Stimulated activated CD4-positive, alpha-beta T cell treated with anti-CD3 and anti-CD28 coated beads, Interleukin-4, amount 100 ng/mL, for 48 hours (primary cell): ENCODE measurements around the gene ABCC2.
"Not testable (repeated sequence)": the region's sequence is repeated elsewhere in the genome, so short reads cannot be mapped to it uniquely, and the experiment has no call there.

ENCODE experiments used
- DNase-seq, 2 donors: peaks; one replicate each; pipeline ENCODE4 v3.0.0-alpha.2; 2020; ENCODE audit warnings: low read depth in 2 of 2

The ABCC2 gene

DNA sequence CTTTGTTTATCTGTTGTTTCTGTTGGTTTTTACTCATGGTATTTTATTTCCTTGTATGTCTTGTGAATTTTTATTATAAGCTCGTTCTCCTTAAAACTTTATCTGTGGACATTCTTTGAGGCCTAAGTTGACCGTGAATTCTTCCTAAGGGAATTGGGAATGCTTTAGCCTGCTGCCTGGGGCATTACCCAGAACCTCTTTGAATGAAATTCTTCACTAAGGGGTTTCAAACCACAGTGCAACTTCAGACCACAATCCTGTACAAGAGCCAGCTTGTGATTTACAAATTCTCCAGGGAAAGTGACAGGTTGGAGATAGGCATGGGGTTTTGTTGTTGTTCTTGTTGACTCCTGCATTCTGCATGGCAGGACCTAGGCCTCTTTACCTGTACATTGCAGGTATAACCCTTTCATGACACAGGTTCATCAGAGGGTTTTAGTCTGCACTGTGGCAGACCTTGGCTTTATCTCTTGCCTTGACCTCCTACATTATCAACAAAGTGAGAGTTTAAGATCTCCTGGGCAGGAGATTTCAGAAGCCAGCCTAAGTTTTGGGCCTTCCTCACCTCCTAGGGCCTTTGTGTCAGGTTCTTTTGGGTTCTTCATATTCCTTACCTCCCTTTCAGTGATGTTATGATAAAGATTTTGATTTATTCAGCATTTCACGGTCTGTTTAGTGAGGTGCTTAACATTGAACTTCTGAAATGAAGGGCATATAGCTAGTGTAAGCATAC lies 70.2 kb downstream of the ABCC2 start:
- no peak for DNase-seq

DNA sequence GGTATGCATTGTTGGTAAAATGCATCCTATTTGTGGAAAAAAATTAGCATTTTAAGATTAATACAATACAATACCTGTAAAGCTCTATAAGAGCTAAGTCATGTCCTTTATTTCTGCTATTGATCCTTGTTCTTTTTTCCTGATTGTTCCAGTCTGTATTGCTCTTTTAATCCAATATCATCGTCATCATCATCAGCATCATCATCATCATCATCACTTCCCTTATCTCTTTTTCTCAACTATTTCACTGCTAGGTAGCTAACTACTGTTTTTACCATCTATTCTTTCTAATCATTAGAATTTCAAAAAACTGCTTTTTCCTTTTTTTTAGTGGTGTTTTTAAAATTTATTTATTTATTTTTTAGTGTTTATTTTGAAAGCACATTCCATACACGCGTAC lies 71.2 kb downstream of the ABCC2 start:
- DNase-seq: no peak

DNA sequence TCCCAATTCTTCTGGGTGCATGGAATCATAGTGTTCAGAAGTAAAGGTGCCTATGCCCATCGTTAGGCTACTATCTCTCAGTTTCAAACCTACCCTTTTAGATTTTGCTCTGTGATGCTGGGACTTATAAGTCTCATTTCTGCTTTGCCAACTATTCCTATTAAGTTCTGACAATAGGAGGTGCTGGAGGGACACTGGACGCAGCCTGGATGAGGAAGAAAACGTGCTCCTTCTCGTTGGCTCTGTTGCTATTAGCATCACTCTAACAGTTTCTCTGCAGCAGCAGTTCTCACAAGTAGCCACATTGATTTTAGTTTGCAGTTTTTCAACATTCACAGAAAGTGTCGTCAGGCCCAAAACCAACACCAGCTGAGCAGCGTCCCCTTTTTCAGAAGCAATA lies 72.4 kb downstream of the ABCC2 start:
- DNase-seq: no peak

DNA sequence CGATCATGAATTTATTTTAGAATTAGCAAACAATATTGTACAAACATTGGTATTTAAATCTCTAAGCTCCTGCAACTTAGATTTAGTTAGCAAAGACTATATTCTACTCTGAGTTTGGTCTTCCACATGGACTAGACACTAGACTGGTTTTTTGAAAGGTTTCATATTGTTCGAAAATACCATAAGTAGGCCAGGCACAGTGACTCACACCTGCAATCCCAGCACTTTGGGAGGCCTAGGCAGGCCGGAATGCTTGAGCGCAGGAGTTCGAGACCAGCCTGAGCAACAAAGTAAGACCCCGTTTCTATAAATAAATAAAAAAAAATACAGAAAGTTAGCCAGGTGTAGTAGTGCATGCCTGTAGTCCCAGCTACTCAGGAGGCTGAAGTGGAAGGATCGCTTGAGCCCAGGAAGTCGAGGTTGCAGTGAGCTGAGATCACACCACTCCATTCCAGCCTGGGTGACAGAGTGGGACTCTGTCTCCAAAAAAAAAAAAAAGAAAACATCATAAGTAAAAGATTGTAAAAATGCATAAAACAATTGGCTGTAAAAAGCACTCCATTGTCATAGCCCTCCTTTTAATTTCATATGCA lies 73.1 kb downstream of the ABCC2 start:
- DNase-seq: no peak

DNA sequence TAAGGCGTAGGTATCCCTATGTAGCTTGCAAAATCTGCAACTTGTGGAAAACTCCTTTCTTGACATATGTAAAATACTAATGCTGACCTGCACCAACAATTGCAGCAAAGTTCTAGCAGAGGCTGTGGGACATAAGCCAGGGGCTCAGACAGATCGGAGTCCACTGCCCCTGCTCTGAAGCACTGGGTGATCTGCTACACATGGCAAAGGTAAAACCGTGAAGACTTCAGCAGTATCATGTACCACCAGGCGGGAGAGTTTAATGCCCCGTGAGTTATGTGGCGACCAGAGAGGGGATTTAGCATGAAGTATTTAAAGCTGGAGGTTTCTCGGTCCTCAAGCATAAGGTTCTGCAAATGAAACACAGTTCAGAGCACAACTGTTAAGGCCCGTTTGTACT lies 76.4 kb downstream of the ABCC2 start:
- no peak for DNase-seq

DNA sequence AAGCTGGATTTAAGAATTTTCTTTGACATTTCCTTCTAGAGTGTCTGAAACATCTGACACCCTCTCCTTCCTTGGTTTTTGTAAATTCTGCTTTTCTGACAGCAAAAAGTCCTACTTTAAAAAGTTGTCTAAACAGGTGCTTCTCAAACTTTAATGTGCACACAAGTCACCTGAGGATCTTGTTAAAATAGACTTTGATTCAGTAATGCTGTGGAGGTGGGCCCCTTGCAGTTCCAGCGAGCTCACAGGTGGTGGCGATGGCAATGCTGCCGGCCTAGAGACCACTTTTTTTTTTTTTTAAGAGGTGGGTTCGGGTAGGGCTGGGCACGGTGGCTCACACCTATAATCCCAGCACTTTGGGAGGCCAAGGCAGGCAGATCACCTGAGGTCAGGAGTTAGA lies 77.1 kb downstream of the ABCC2 start:
- no peak for DNase-seq

DNA sequence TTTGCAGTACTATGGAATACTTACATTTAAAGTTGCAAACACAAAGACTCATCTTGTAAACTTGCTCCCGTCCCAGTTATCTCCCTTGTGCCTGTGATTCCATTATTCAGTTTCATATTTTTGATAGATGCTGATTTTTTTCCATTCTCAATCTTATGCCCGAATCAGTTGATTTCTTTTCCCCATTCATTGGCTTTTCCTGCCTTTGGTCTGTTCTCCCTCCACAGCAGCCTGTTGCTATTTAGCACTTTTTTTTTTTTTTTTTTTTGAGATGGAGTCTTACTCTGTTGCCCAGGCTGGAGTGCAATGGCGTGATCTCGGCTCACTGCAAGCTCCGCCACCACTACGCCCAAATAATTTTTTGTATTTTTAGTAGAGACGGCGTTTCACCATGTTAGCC lies 78.0 kb downstream of the ABCC2 start:
- no peak for DNase-seq

DNA sequence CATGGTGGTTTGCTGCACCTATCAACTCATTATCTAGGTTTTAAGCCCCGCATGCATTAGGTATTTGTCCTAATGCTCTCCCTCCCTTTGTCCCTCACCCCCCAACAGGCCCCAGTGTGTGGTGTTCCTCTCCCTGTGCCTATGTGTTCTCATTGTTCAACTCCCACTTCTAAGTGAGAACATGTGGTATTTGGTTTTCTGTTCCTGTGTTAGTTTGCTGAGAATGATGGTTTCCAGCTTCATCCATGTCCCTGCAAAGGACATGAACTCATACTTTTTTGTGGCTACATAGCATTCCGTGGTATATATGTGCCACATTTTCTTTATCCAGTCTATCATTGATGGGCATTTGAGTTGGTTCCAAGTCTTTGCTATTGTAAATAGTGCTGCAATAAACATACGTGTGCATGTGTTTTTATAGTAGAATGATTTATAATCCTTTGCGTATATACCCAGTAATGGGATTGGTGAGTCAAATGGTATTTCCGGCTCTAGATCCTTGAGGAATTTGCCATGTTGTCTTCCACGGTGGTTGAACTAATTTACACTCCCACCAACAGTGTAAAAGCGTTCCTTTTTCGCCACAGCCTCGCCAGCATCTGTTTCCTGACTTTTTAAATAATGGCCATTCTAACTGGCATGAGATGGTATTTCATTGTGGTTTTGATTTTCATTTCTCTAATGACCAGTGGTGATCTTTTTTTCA lies 81.2 kb downstream of the ABCC2 start:
- not testable (repeated sequence) for DNase-seq

DNA sequence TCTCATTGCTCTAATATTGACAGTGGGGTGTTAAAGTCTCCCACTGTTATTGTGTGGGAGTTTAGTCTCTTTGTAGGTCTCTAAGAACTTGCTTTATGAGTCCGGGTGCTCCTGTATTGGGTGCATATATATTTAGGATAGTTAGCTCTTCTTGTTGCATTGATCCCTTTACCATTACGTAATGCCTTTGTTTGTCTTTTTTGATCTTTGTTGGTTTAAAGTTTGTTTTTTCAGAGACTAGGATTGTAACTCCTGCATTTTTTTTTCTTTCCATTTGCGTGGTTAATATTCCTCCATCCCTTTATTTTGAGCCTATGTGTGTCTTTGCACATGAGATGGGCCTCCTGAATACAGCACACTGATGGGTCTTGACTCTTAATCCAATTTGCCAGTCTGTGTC lies 84.8 kb downstream of the ABCC2 start:
- not testable (repeated sequence) for DNase-seq

DNA sequence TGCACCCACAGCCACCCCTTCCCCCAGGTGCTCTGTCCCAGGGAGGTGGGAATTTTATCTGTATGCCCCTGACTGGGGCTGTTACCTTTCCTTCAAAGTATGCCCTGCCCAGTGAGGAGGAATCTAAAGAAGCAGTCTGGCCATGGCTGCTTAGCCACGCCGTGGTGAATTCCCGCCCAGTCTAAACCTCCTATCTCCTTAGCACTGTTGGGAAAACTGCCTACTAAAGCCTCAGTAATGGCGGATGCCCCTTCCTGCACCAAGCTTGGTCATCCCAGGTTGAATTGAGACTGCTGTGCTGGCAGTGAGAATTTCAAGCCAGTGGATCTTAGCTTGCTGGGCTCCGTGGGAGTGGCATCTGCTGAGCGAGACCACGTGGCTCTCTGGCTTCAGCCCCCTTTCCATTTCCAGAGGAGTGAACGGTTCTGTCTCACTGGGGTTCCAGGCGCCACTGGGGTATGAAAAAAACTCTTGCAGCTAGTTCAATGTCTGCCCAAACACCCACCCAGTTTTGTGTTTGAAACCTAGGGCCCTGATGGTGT lies 87.2 kb downstream of the ABCC2 start:
- DNase-seq: no peak

DNA sequence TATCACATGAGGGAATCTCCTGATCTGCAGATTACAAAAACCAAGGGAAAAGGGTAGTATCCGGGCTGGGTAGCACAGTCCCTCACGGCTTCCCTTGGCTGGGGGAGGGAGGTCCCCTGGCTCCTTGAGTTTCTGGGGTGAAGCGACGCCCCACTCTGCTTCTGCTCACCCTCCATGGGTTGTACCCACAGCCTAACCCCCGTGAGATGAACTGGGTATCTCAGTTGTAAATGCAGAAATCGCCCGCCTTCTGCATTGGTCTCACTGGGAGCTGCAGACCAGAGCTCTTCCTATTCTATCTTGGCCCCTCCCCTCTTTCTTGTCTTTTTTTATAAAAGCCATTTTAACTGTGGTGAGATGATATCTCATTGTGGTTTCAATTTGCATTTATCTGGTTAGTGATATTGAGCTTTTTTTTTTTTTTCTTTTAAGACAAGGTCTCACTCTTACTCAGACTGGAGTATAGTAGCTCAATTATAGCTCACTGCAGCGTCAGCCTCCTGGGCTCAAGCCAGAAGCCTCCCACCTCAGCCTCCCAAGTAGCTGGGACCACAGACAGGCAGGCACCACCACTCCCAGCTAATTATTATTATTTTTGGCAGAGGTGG lies 87.8 kb downstream of the ABCC2 start:
- DNase-seq: peak; percentile 27 to 44

DNA sequence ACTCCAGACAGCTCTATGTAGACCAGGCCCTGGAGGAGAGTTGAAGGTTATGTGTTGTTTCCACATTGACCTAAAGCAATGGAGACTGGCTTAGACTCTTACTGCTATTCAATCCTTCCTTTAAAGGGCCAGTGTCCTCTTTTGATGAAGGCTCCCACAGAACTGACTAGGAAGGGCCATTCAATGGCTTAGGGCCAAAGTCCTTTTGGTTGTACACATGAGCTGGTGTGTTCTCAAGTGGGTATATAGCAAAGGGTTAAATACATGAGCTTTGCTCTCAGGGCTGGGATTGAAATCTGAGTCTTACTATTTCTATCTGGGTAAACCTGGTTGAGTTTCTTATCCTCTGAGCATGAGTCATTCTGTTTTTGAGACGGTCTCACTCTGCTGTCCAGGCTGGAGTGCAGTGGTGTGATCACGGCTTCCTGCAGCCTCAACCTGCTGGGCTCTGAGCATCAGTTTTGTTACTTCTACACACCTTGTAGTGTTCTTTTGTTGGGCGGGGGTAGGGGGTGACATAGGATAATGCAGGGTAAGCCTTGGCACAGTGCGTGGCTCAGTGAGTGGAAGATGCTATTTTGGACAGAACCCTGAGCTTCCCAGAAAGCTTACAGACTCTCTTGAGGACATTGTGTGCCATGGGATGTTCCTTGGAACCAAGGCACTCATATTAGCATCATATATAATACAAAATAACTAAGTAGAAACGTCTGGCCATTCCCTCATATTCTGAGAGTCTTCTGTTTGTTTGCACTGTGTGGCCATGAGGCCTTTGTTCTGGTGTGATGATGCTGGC lies 90.1 kb downstream of the ABCC2 start:
- no peak for DNase-seq

DNA sequence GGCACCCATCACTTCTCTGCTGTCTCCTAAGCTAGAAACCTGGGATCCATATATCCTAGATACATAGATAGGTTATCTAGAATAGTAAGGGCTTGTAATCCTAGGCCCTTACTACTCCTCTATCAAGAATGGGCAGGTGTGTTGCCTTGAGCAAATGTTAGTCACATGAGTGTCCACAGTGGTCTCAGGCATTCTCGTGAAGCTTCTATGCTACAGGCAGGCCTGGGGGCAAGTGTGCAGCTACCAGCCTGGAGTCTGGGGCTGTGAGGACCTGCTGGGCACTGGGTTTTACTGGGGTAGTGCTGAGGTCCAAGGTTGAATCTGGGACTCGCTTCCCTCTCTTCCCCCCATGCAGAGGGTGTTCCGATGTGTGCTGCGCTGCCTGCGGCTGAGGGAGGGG lies 91.4 kb downstream of the ABCC2 start:
- DNase-seq: no peak

DNA sequence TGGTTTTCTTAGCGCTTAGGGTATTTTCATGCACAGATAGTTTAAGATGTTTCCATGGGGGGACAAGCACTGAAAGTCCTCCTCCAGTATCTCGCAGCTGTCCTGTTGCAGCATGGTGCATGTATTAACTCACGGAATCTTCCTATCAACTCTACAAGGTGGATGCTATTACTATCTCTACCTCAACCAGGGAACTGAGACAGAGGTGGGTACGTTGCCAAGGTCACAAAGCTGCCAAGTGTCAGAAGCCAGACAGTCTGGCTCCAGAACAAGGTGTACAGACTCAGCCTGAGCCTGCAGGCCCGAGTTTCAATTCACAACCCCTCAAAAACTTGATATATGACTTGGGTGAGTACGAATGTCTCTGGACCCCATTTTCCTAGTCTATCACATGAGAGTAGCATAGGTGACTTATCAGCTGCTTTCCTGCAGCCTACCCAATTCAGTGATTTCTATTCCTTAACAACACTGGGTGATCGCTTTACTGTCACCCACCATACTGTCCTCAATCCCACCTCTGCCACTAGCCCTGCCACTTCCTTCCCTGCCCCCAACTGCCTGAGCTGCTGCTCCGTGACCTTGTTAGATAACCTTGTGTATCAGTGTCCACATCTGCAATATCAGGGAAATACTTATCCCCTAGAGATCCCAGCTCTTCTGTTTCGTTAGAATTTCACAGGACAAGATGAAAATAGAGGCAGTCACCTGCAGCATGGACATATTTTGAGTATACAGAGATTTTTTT lies 92.1 kb downstream of the ABCC2 start:
- no peak for DNase-seq

DNA sequence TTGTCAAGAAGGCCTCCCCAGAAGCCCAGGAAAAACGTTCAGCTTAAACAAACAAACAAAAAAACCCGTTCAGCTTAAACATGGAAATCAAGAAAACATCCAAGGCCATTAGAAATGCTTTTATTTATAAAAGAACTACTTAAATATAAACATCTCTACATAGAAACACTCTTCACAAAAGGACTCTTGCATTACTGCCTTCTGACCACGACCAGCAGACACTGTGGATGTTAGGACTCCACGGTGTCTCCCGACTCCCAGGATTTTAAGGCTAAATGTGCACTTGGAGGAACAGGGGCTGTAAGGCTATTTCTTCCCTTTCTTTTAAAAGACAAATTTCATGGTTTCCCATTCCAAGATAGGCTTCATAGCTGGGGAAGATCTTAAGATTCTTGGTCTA lies 93.0 kb downstream of the ABCC2 start:
- no peak for DNase-seq

DNA sequence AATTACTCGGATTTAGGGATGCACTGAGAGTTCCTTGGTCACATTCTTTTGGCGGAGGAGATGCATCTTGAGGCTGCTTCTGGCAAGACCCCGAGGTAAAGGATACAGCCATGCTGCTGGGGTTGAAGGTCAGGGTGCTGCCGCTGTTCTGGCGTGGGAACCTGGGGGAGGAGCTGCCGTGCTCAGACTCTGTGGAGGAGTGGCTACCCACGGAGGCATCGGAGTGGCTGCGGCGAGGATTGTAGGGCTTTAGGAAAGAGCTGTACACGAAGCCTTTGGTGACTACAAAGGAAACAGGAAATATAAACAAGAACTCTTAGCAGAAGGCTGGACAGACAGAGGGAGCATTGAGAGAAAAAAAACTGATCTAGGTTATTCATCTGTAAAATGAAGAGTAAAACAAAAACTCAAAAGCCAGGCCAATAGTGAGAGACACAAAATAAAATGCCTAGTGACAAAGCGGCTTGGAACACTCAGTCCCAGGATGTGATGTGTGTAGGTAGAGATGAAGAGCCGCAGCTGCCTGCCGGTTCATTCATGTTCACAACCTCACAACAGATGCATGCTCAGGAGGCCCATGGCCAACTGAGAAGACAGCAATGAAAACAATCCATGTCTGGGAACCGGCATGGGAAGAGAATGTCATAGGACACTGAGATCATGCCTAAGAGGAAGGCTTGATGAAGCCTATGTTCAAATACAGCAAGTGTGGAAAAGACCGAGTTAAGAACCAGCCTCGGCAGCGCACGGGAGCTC lies 97.8 kb downstream of the ABCC2 start:
- DNase-seq: no peak

DNA sequence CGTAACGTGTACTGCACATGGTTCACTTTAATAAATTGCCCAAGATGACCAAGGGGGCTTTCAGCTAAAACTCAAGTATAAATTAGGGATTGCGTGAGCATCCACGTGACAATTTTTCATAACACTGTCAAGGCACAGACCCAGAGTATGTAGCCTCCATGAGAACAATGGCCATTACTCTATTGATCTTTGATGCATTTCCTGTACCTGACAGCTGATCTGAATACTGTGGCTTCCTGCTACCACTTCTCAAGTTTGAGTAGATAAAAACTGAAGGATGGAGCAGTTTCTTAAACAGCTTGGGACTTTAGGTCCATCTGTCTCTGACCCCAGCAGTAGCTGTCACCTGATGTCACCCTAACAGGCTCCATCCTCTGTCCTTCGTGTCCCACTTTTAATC lies 98.9 kb downstream of the ABCC2 start:
- DNase-seq: no peak

DNA sequence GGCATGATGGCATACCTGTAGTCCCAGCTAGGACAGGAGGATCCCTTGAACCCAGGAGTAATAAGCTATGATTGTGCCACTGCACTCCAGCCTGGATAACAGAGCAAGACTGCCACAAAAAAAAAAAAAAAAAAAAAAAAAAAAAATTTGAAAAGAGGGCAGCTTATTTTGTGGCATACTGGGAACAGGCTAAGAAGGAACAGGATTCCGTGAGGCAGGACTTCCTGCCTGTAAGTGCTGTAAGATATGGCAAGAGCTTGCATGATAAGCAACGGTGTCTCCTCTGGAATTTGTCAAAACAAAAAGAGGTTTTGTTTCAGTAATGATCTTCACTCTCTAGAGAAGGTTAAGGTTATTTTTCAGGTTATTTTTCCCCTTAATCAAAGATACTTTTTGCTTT lies 101.1 kb downstream of the ABCC2 start:
- no peak for DNase-seq

DNA sequence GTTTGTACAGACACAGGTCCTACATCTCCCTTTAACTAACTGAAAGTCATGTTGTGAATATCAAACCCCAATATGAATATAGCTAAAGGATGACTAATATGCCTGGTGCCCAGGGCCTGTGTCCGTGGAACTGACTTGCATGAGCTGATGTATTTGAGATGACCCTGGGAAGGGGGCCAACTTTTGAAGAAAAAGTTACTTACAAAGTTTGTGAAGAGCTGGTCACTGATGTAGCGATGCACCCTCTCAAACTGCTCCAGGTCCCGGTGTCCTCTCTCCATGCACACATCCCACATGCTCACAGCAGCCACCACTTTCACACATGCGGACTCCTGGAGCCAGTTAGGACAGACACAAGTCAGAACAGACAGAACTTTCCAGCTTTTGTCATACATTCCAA lies 106.2 kb downstream of the ABCC2 start:
- no peak for DNase-seq

DNA sequence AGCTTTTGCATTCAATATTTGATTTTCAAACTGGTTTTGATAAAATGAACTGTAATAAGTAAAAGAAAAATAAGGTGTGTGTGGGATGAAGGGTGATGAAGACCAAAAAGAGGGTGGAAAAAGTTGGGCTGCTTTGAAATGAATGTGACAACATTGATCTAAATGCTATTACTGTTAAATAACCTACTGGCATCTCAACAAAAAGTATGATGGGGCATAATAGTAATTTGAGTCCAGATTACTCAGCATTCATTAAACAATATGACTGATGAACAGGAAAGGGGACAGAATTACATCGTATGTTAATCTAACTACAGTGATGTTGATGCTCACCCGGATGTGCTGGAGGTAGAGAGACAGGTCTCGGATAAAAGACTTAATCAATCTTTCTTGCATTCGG lies 112.2 kb downstream of the ABCC2 start:
- no peak for DNase-seq
